Activated naive CD4-positive, alpha-beta T cell treated with anti-CD3 and anti-CD28 coated beads, Interleukin-2, amount 50 U/mL, for 24 hours (primary cell): Measurements from ENCODE around the gene WDR76.

Source experiments
- H3K27ac Mint-ChIP-seq: one replicate; pipeline ENCODE4 v1.8.0; 2021; ENCODE audit warnings: mild to moderate bottlenecking, mixed read lengths
- H3K27me3 Mint-ChIP-seq: one replicate; pipeline ENCODE4 v1.8.0; 2021; ENCODE audit warnings: mixed read lengths
- H3K36me3 Mint-ChIP-seq: one replicate; pipeline ENCODE4 v1.8.0; 2021; ENCODE audit warnings: mixed read lengths
- H3K4me1 Mint-ChIP-seq: one replicate; pipeline ENCODE4 v1.8.0; 2021; ENCODE audit warnings: mixed read lengths
- H3K4me3 Mint-ChIP-seq: one replicate; pipeline ENCODE4 v1.8.0; 2021; ENCODE audit warnings: mild to moderate bottlenecking, mixed read lengths
- H3K9me3 Mint-ChIP-seq: one replicate; pipeline ENCODE4 v1.8.0; 2021; ENCODE audit warnings: mixed read lengths

WDR76 gene

DNA sequence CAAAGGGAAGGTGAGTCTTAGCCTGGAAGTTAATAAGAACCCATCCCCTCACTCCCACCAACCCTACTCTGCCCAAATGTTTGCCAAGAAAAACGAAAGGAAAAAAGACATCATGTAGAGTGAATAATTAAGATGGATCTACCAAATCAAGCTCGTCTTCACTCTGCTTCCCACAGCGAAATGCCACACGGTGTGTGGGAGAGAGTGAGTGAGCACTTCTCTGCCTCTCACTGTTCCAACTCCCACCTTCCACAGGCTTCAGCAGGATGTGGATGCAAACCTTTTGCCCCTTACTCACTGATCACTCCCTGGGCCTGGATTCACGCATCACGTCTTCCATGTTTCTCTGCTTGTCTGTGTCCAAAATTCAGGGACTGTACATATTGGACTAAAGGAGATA lies 85.4 kb downstream of the WDR76 start:
- Mint-ChIP-seq H3K36me3 (no peaks in the 10 kb centered on the region), H3K4me1 (no peaks in the 10 kb centered on the region), H3K4me3 (no peak overlapping the region), H3K27me3 (no peaks in the 10 kb centered on the region), H3K27ac (no peak overlapping the region), H3K9me3 (no peaks in the 10 kb centered on the region)

- no peaks in the 10 kb centered on the region for H3K4me1 Mint-ChIP-seq
- H3K36me3 Mint-ChIP-seq, result no peaks in the 10 kb centered on the region
- H3K27me3 Mint-ChIP-seq, result no peaks in the 10 kb centered on the region
- H3K4me3 Mint-ChIP-seq, result no peak overlapping the region
- H3K9me3 Mint-ChIP-seq, result no peaks in the 10 kb centered on the region
- H3K27ac Mint-ChIP-seq, result no peak overlapping the region
Measured at GRCh38 chr15:43913026-43913780, 86.4 kb downstream of the WDR76 start.

DNA sequence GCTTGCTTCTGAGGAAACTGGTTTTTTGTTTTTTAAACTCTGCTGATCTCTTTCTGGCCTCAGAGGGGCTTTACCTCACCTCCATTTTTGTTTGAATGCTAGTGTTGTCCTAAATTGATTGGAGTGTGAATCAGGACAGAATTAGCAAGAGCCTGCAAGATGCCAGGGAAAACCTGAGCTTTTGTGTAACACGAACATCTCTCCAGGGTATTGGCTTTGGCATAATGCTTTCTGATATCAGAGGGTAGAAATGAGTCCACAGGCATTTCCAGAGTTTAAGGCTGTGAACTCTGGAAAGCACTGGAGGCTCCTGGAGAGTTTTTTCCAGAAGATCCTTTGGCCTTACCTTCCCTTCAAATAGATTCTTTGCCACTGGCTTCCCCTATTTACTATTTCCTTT lies 87.1 kb downstream of the WDR76 start:
- H3K27me3 Mint-ChIP-seq, result no peaks in the 10 kb centered on the region
- H3K4me1 Mint-ChIP-seq, result no peaks in the 10 kb centered on the region
- no peak overlapping the region for H3K27ac Mint-ChIP-seq
- no peaks in the 10 kb centered on the region for H3K9me3 Mint-ChIP-seq
- H3K4me3 Mint-ChIP-seq, result no peak overlapping the region
- no peaks in the 10 kb centered on the region for H3K36me3 Mint-ChIP-seq

DNA sequence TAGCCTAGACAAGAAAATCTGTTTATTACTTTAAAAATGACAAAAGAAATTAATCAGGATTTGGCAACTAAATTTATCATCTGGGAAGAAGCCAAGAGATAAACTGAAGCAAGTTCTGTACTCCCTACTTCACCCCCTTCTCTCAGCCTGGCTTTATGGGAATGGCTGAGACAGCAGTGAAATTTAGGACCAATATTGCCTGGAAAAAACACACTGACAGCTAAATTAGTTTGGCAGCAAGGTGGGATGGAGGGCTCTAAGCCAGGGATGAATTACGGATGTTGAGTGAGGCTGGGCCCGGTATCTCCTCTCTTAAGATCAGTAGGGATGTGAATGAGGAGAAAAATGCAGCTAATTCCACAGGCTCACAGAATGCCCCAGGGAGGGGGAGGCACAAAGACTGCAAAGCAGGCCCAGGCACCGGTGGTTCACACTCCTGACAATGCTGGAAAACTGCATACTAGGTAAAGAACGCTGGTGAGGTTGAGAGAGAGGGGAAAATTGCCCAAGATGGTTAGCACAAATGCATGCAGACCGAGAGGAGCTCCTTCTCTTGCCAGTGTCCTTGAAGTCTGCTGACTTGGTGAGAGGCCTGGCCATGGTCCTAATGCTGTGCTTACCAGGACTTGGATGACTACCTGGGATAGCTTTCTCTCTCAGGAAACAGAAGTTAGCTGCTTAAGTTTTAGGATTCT lies 89.0 kb downstream of the WDR76 start:
- H3K36me3 Mint-ChIP-seq, result no peaks in the 10 kb centered on the region
- no peaks in the 10 kb centered on the region for H3K4me1 Mint-ChIP-seq
- H3K27ac Mint-ChIP-seq, result peak overlapping the region; percentile 74
- H3K4me3 Mint-ChIP-seq, result no peak overlapping the region
- no peaks in the 10 kb centered on the region for H3K27me3 Mint-ChIP-seq
- H3K9me3 Mint-ChIP-seq, result no peaks in the 10 kb centered on the region

GRCh38 chr15:43916326-43916660 lies 89.5 kb downstream of the WDR76 start:
- H3K27me3 Mint-ChIP-seq, result no peaks in the 10 kb centered on the region
- no peaks in the 10 kb centered on the region for H3K4me1 Mint-ChIP-seq
- no peak overlapping the region for H3K4me3 Mint-ChIP-seq
- H3K36me3 Mint-ChIP-seq, result no peaks in the 10 kb centered on the region
- H3K27ac Mint-ChIP-seq, result peak overlapping the region; percentile 74
- no peaks in the 10 kb centered on the region for H3K9me3 Mint-ChIP-seq
